Fibroblast of skin of back (primary cell): Measurements from ENCODE around the gene L3MBTL1.

ENCODE experiments used
- DNase-seq: peaks from one replicate; pipeline ENCODE4 v3.0.0-alpha.2; 2013

L3MBTL1 gene

DNA sequence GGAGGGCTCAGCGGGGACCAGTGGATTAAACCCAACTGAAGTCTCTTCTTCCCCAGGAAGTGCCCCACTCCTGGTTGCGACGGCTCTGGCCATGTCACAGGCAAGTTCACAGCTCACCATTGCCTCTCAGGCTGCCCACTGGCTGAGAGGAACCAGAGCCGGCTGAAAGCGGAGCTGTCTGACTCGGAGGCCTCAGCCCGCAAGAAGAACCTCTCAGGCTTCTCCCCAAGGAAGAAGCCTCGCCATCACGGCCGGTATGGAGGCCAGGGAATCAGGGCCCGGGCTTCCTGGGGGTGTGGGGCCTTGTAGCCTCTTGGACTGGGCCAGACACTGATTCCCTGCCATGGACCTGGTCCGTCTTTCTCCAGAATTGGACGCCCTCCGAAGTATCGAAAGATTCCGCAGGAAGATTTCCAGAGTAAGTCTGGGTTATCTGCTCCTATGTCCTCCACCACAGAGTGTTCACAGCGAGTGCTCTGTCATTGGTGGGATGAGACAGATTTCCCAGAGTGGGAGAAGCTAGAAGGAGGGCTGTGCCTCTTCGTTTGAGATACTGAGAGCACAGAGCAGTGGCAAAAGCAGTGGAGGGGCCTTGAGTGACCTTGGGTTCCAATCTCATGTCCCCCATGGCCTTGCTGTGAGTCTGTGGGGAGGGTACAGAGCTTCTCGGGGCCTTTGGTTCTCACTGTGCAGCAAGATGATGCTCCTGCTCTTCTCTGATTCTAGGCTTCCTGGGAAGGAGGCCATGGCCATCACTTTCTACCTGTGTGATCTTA, 28.7 kb downstream of the L3MBTL1 start:
- DNase-seq = no peak

- peak; percentile 65 for DNase-seq
Measured at GRCh38 chr20:43536817-43537440, 29.4 kb downstream of the L3MBTL1 start.

- peak; percentile 57 for DNase-seq
Measured at GRCh38 chr20:43537921-43538877, 30.7 kb downstream of the L3MBTL1 start.

DNA sequence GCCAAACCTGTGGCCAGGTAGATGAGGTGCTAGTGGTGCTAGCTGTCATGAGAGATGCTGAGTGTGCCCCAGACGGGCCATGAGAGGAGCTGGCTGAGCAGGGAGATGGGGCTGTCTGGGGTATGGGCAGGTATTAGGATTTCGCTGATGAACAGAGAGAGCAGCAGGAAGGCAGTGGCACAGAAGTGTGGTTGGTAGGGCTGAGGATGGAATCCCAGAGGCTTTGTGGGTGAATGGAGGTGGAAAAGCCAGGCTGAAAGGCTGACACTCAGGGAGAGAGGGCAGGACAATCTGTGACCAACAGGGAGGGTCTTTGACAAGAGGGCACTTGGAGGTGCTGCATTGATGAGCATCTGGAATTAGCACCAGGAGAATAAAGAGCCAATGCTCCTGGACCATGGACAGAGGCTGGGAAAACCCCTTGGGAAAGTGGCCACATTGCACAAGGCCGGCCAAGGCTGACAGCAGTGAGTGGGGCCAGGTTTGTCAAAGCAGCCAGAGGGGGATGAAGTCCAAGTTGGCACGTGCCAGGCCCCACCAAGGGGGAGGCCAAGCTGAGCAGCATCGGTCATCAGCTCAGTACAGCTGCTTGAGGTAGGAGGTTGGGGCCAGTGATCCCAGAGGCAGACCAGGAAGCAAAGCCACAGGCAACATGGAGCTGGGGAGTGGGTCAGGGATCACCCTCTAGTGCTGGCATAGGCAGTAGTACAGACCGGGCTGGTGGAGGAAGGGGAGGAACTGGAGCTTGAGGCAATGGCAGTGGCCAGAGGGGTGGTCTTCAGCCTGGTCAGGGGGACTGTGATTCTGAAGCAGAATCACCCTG, 31.6 kb downstream of the L3MBTL1 start:
- DNase-seq = no peak

DNA sequence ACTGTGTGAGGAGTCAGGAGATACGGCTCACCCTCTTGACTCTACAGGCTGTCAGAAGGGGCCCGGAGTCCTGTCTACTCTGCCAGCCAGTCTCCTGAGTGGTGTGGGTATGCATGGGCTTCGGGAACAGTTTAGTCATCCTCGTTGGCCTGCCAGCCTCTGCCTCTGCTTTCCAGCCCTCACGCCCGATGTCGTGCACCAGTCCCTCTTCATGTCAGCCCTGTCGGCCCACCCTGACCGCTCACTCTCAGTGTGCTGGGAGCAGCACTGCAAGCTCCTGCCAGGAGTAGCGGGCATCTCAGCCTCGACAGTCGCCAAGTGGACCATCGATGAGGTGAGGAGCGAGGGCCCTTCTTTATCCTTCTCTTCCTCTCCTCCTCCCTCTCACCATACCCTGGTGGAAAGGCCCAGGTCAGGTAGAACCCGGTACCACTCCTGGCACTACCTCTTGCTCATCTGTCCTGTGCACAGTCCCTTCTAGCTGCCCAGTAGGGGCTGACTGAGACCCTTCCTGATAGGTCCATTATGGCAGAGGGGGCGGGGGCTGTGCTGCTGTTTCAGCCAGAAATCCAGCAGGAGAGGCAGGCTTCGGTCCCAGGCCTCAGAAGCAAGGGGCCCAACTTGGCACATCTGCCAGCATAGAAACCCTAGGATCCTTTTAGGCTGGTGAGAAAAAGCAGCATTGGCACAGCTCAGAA, 32.6 kb downstream of the L3MBTL1 start:
- no peak for DNase-seq

GRCh38 chr20:43540673-43541060, 33.2 kb downstream of the L3MBTL1 start:
- no peak for DNase-seq

DNA sequence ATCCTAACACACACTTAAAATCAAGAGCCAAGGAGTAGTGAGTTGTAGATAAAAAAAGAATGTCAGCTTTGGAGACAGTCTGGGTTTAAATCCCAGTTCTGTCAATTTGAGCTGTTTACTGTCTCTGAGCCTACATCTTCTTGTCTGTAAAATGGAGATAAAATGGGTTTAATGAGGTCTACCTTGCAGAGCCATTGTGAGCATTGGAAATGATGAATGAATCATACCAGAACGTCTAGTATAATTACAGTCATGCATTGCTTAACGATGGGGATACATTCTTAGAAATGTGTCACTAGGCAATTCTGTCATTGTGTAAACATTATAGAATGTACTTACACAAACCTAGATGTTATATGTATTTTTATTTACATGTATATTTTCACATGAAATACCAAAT, 33.7 kb downstream of the L3MBTL1 start:
- peak; percentile 61 for DNase-seq

- DNase-seq = no peak
Measured at GRCh38 chr20:43542161-43542560, 34.7 kb downstream of the L3MBTL1 start.

DNA sequence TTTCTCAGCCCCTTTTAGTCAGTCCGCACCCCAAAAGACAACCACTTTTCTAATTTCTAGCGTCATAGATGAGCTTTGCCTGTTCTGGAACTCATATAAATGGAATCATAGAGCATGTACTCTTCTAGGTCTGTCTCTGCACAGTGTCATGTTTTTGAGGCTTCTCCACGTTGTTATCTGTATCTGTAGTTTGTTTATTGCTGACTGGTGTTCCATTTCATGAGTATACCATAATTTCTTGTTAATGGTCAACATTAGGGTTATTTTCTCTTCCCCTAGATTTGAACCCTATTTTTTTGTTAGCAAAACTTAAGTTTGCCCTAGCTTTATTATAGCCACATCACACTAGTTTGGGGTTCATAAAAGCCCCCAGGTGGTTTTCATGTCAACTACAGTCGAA, 35.2 kb downstream of the L3MBTL1 start:
- no peak for DNase-seq

DNA sequence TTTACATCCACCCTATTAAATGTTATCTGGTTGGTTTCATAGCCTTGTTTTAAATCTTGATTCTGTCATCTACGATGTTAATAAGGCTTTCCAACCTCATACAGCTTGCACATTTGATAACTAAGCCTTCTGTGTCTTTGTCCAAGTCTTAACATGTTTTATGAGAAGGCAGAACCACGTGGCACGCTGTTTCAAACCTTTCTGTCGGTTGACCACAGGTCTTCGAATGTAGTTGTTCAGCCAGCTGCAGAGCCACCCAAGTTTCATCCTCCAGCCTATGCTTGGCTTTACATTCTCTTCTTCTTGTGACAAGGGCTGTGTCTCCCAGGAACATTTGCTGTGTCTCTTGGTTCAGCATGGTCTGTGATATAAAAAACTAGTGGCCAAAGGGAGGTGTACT, 35.6 kb downstream of the L3MBTL1 start:
- DNase-seq = no peak

DNA sequence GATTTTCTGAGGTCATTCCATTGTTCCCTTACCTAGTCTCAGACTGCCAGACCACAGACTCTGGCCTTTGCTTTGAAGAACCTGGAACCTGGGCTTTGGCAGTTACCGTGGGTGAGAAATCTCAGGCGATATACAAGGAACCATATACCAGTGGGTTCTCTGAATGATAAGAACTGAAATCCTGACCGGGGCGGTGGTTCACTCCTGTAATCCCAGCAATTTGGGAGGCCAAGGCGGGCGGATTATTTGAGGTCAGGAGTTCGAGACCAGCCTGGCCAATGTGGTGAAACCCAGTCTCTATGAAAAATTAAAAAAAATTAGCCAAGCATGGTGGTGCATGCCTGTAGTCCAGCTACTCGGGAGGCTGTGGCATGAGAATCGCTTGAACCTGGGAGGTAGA, 37.0 kb downstream of the L3MBTL1 start:
- DNase-seq = no peak

DNA sequence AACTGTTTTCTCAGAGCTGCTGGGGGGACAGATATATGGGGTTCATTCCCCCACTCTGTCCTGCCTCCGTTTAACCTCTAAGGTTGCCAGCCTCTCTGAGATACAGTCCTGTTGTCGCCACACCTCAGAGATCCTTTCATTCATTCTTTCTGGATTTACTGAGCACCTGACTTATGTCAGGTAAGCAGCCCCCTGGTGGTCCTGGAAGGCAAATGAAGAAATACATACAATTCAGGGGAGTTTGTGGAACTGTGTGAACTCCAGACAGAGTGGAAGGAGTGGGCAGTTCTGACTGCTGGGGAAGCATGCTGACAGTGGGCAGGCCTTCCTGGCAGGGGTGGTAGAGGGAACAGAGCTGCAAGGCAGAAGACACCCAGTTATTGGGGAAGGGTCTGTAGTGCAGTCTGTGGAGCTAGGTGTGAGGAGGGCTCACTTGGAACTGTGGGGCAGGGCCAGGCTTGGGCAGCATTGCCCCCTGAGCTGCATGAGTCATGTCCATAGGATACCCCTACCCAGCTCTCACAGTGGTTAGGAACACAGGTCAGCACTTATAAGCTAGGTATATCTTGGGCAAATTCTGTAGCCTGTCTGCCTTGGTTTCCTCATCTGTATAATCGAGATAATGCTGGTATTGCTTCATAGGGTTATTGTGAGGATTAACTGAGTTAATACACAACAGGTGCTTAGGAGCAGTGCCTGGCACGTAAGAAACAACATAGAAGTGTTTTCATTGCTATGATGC, 38.5 kb downstream of the L3MBTL1 start:
- DNase-seq = no peak

DNA sequence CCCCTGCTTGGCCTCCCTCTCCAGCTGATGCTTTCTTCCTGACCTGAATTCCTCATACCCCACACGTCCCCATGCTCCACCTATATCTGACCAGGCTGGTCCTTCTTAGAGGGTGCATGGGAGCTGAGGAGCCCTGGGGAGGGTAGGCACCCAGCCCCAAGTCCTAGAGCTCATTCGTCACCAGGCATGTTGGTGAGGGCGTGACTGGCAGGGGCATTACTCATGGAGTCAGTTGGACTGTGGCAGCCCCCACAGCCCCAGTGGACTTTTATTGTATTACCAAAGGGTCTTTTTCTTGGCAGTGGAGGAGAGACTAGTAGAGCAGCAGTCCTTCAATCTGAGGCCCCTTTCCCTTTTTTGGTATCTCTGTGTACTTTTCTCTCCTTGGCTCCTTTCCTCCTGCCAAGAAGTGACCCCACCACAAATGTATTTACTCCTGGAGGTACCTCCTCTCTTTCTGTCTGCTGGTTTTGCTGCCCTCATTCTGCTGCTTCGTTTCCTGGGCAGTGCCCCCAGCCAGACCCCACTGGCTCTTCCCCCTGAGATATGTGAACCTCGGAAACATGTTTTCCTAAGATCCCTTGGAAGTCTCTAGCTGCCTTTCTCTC, 40.9 kb downstream of the L3MBTL1 start:
- no peak for DNase-seq

- DNase-seq = no peak
Measured at GRCh38 chr20:43549416-43550065, 42.0 kb downstream of the L3MBTL1 start.

DNA sequence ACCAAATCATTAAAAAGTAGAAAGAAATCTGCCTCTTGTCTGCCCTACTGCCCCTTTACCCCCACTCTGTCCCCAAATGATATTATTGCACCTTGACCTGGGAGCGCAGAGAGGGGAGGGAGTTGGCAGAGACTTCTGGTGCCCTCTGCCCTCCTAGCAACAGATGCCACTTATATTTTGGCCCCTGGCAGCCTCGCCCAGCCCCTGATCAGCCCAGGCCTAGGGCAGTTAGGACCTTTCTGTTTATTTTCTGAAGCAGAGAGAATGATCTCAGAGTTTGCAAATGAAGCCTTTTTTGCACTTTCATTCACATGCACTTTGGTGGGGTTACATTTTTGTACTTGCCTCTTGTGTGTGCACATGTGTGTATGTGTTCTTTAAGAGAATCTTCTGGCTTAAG, 43.0 kb downstream of the L3MBTL1 start:
- no peak for DNase-seq

DNA sequence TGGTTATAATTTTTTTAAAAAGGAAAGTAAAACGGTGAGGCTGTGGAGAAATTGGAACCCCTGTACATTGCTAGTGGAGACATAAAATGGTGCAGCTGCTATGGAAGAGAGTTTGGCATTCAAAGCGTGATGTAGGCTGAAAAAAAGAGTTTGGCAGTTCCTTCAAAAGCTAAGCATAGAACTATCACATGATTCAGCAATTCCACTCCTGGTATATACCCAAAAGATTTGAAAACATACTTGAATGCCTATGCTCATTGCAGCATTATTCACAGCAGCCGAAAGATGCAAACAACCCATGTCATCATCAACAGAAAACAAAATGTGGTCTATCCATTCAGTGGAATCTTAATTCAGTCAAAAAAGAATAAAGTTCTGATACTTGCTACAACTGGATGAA, 46.9 kb downstream of the L3MBTL1 start:
- no peak for DNase-seq

DNA sequence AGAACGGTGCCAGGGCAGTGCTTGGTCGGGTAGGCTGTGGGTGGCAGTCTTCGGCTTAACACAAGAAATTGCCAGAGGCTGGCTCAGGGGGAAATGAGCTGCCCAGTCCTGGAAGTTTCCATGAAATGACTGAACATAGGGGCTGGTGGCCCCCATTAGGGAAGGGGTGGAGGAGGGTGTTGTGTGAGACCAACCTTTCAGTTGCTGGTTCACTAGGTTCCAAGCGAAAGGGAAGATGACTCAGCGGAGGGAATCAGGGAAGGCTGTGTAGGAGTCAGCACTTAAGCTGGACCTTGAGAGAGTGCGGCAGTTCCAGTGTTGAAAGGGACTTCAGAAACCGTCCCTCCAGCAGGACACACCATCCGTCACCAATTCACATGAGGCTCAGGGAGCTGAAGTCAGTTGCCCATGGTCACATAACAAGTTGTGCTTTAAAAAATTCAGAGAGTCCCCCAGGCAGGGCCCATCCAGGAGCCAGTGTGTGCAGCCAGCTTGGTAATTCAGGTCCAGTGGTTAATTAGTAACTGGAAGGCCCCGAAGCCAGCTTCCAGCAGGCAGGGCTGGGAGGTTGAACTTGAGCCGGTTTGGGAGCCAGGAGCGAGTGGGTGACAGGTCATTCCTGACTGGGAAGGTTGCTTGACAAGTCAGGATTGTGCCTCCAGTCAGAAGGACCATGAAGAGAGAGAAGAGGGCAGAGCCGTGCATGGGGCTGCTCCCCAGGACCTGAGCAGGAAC, 51.1 kb downstream of the L3MBTL1 start, which contains the start of gene SGK2:
SGK2 (plus strand) TSS at position 616 of the 735 bp plus-strand sequence. CDS start 7,469 bp downstream, outside the sequence.
- no peak for DNase-seq

GRCh38 chr20:43559147-43559987, 51.9 kb downstream of the L3MBTL1 start:
- DNase-seq = no peak
